OCI-LY7 (cell line): ENCODE data around the gene XRCC4. TPM values are rescaled to one million over a fixed set of nuclear protein-coding genes. Genes with fewer than 3 reads are reported as not detected.

ENCODE experiments used
- BruUV-seq: library from RNA; stranded (reverse); fragments of 400-500 nt; replicated peaks from 2 replicates; lab custom pipeline; 2021; lab: Mats Ljungman, UMichigan
- CTCF ChIA-PET: fragments of 300-600 bp; sonication (Branson Sonifier 250); formaldehyde crosslinking; loops from one replicate; lab custom pipeline; 2022; ENCODE audit warnings: antibody characterized with exemption; ENCODE audit not compliant: unreplicated experiment; lab: Charles Lee
- POLR2A ChIA-PET: fragments of 300-600 bp; sonication (Branson Sonifier 250); formaldehyde crosslinking; loops from one replicate; lab custom pipeline; 2022; ENCODE audit warnings: antibody characterized with exemption; lab: Charles Lee
- DNase-seq: peaks from one replicate; pipeline ENCODE4 v3.0.0-alpha.2; 2015; ENCODE audit warnings: low spot score
- H2AFZ ChIP-seq: fragments of 200-600 bp; sonication (generic), shearing (Covaris generic); 2 replicates; pipeline ENCODE4 v1.6.1; 2014; ENCODE audit warnings: mild to moderate bottlenecking, antibody characterized with exemption, low read length, moderate library complexity
- H3K27ac ChIP-seq: fragments of 200-600 bp; sonication (generic); 2 replicates; pipeline ENCODE4 v1.5.1; 2014; ENCODE audit warnings: mixed run types, low read depth, mild to moderate bottlenecking, moderate library complexity, low read length, inconsistent platforms; ENCODE audit not compliant: poor library complexity, severe bottlenecking
- H3K36me3 ChIP-seq: fragments of 200-600 bp; sonication (generic); 2 replicates; pipeline ENCODE4 v1.6.1; 2014; ENCODE audit warnings: mild to moderate bottlenecking, antibody characterized with exemption, low read length, moderate library complexity, mixed read lengths; ENCODE audit not compliant: insufficient read depth
- H3K4me1 ChIP-seq: fragments of 200-600 bp; sonication (generic); 2 replicates; pipeline ENCODE4 v1.5.1; 2014; ENCODE audit warnings: mild to moderate bottlenecking, low read length; ENCODE audit not compliant: insufficient read depth, poor library complexity, severe bottlenecking
- H3K4me2 ChIP-seq: fragments of 200-600 bp; sonication (generic); 2 replicates; pipeline ENCODE4 v1.6.1; 2014; ENCODE audit warnings: mild to moderate bottlenecking, low read length
- H3K4me3 ChIP-seq: fragments of 200-600 bp; sonication (generic); 2 replicates; pipeline ENCODE4 v1.5.1; 2014; ENCODE audit warnings: mild to moderate bottlenecking, low read depth, low read length; ENCODE audit not compliant: poor library complexity, severe bottlenecking
- H3K79me2 ChIP-seq: fragments of 200-600 bp; sonication (generic); 2 replicates; pipeline ENCODE4 v1.6.1; 2016; ENCODE audit warnings: low read depth, mild to moderate bottlenecking, low read length, moderate library complexity, mixed read lengths; ENCODE audit not compliant: insufficient read depth
- H3K9me2 ChIP-seq: fragments of 200-600 bp; sonication (generic); 2 replicates; pipeline ENCODE4 v1.6.1; 2016; ENCODE audit warnings: mild to moderate bottlenecking, low read length, mixed read lengths; ENCODE audit not compliant: insufficient read depth
- H3K9me3 ChIP-seq: fragments of 200-600 bp; sonication (generic); 2 replicates; pipeline ENCODE4 v1.6.1; 2014; ENCODE audit warnings: mild to moderate bottlenecking, mixed run types, low read length, mixed read lengths
- H4K20me1 ChIP-seq: fragments of 200-600 bp; sonication (generic); 2 replicates; pipeline ENCODE4 v1.6.1; 2014; ENCODE audit warnings: mild to moderate bottlenecking, antibody characterized with exemption, low read length, moderate library complexity, mixed read lengths; ENCODE audit not compliant: insufficient read depth
- CTCF ChIP-seq: fragments of 200-600 bp; sonication (generic); conservative IDR thresholded peaks from 2 replicates; pipeline ENCODE4 v1.5.1; 2014; ENCODE audit warnings: mild to moderate bottlenecking, antibody characterized with exemption, low read length, moderate library complexity, mixed read lengths
- EZH2phosphoT487 ChIP-seq: fragments of 200-600 bp; sonication (generic); IDR thresholded peaks from 2 replicates; pipeline ENCODE4 v1.6.1; 2018; ENCODE audit warnings: low read depth, borderline replicate concordance, mild to moderate bottlenecking, mixed run types, antibody characterized with exemption, low read length, moderate library complexity, mixed read lengths
- intact Hi-C: fragments of 100-400 bp; cut with micrococcal nuclease; formaldehyde crosslinking; loops from one replicate; pipeline ENCODE4 v1.10.0; 2022; ENCODE audit not compliant: unreplicated experiment
- total RNA-seq, 2 experiments: library from RNA; depleted of rRNA in 1 of 2; stranded (reverse); fragments of >200 nt in 1 of 2; shearing (Covaris generic) in 1 of 2; gene quantifications; 2 replicates each; pipeline ENCODE4 v1.2.3, GENCODE V29; 2014 to 2022

Gene XRCC4
- total RNA-seq, 2 experiments from 2014 or later: 14.5 to 23.3 TPM

- Histone ChIP-seq H3K27ac (no peak overlapping the region), H2AFZ (no peak overlapping the region), H3K79me2 (no peaks in the 10 kb centered on the region), H4K20me1 (no peaks in the 10 kb centered on the region), H3K4me2 (no peak overlapping the region), H3K9me3 (no peaks in the 10 kb centered on the region), H3K4me3 (no peak overlapping the region), H3K36me3 (no peaks in the 10 kb centered on the region), H3K4me1 (no peaks in the 10 kb centered on the region), H3K9me2 (0 out of 2 replicates have a peak, but pooled peaks cover 3% of the 10 kb centered on the region)
- ChIA-PET POLR2A (no interaction called here), CTCF (no interaction called here)
- BruUV-seq: no TSS peak
- TF ChIP-seq EZH2phosphoT487 (no peak), CTCF (no peak)
- intact Hi-C loops: no loop called here
- no peak for DNase-seq
Measured at GRCh38 chr5:83156001-83156400, 78.7 kb downstream of the XRCC4 start.

- DNase-seq: no peak
- intact Hi-C loops: no loop called here
- TF ChIP-seq EZH2phosphoT487 (no peak), CTCF (no peak)
- Histone ChIP-seq H3K9me2 (0 out of 2 replicates have a peak, but pooled peaks cover 3% of the 10 kb centered on the region), H3K36me3 (no peaks in the 10 kb centered on the region), H3K4me1 (no peaks in the 10 kb centered on the region), H3K79me2 (no peaks in the 10 kb centered on the region), H3K27ac (no peak overlapping the region), H3K9me3 (no peaks in the 10 kb centered on the region), H3K4me3 (no peak overlapping the region), H4K20me1 (no peaks in the 10 kb centered on the region), H2AFZ (no peak overlapping the region), H3K4me2 (no peak overlapping the region)
- no TSS peak for BruUV-seq
- ChIA-PET CTCF (no interaction called here), POLR2A (interaction anchor here (0.6 kb wide), 1 partner anchor 1844 kb away, joined by 3 read pairs; no protein-coding TSS in a partner anchor)
Measured at GRCh38 chr5:83157163-83157562, 79.8 kb downstream of the XRCC4 start.

- ChIA-PET CTCF (no interaction called here), POLR2A (interaction anchor here (0.6 to 0.8 kb wide), 4 partner anchors 17 to 762 kb away, joined by 3 to 5 read pairs (median 4); no protein-coding TSS in a partner anchor)
- Histone ChIP-seq H3K36me3 (no peaks in the 10 kb centered on the region), H3K27ac (no peak overlapping the region), H3K4me2 (no peak overlapping the region), H3K9me2 (no peaks in the 10 kb centered on the region), H3K9me3 (no peaks in the 10 kb centered on the region), H3K4me3 (no peak overlapping the region), H2AFZ (no peak overlapping the region), H4K20me1 (no peaks in the 10 kb centered on the region), H3K79me2 (no peaks in the 10 kb centered on the region), H3K4me1 (no peaks in the 10 kb centered on the region)
- no peak for TF ChIP-seq EZH2phosphoT487
- TF ChIP-seq CTCF: no peak
- BruUV-seq: no TSS peak
- DNase-seq: no peak
- intact Hi-C loops: no loop called here
Measured at GRCh38 chr5:83162601-83163000, 85.3 kb downstream of the XRCC4 start.
